ENCODE results near the gene CSRNP2.

CSRNP2 gene

GRCh38 chr12:51076236-51076930 lies 7.0 kb downstream of the CSRNP2 start:
- DNase-seq: no peak

GRCh38 chr12:51075390-51075789 lies 8.0 kb downstream of the CSRNP2 start:
- DNase-seq: no peak

GRCh38 chr12:51071663-51072062 lies 11.7 kb downstream of the CSRNP2 start:
- no peak for DNase-seq

GRCh38 chr12:51070004-51070403 lies 13.4 kb downstream of the CSRNP2 start:
- DNase-seq: no peak

DNA sequence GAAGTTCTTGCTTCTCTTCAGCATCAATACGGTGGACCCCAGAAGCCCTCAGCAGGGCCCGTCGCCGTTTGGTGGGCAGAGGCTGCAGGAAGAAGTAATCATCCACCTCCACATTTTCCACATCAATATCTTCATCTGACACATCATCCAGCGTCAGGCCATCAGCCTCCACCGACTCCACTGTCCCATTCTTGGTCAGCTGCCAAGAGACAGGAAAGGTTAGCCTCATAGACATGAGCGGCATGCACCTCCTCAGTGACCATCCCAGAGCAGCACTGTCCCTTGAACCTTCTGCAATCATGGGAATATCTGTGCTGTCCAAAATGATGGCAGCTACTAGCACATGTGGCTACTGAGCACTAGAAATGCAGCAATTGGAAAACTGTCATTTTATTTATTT lies 15.6 kb downstream of the CSRNP2 start:
- DNase-seq: no peak

DNA sequence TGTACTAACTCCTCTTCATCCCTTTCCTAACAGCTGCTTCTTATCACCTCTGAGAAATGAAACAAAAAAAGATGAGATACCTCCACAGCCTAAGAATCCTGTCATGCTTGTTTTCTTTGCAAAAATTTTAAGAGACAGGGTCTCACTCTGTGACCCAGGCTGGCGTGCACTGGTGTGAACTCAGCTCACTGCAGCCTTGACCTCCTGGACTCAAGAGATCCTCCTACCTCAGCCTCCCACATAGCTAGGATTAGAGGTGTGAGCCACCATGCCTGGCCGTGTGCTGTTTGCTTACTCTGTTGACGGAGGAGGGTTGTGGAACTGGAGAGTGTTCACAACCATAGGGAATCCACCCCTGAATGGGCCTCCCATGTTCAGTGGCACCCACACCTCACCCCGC lies 16.2 kb downstream of the CSRNP2 start:
- DNase-seq: no peak

DNA sequence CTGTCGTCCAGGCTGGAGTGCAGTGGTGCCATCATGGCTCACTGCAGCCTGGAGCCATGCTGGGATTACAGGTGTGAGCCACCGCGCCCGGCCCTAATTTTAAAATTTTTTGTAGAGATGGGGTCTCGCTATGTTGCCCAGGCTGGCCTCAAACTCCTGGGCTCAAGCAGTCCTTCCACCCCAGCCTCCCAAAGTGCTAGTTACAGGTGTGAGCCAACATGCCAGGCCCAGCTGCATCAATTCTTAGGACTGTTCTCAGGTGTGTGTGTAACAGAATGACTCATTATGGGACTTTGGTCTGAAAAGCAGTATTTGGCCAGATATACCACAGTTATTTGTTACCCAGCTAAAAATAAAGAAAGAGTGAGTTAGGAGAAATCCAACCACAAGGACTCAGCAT lies 17.9 kb downstream of the CSRNP2 start:
- no peak for DNase-seq

- no peak for DNase-seq
These were observed 20.6 kb downstream of the CSRNP2 start for GRCh38 chr12:51062631-51063397.

DNA sequence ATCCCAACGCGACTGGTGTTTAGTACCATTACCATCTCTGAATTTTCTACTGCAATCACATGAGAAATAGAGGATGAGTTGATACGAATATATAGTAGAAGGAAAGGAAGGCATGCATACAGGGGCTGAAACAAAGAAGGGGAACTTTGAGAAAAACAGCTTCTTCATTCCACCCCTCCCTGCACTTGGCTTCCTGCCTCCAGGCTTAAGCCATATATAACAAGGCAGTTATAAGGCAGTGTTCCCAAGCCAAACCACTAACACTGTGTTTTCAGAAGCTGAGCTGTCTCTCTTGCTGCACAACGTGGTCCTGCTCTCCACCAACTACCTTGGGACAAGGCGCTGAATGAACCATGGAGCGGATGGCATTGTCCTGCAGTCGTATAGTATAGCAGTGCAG lies 24.3 kb downstream of the CSRNP2 start:
- DNase-seq: no peak

GRCh38 chr12:51056242-51056641 lies 27.2 kb downstream of the CSRNP2 start:
- no peak for DNase-seq

DNA sequence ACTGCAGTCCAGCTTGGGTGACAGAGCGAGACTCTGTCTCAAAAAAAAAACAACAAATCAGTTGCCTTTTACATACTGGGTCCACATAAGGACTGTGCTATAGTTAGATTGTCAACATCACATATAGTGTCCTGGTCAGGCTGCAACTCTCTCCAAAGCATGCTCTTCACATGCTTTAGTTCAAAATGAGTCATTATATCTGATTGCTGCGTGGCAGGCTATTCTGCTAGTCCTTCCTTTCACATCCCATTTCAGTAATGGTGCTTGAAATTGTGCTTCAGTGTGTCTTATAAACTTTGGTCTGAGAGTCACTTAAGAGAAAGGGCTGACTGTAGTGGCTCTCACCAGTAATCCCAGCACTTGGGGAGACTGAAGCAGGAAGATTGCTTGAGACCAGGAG lies 28.3 kb downstream of the CSRNP2 start:
- no peak for DNase-seq

- no peak for DNase-seq
These were observed 31.6 kb downstream of the CSRNP2 start for GRCh38 chr12:51051787-51052186.

GRCh38 chr12:51049525-51049924 lies 33.9 kb downstream of the CSRNP2 start:
- DNase-seq: no peak

DNA sequence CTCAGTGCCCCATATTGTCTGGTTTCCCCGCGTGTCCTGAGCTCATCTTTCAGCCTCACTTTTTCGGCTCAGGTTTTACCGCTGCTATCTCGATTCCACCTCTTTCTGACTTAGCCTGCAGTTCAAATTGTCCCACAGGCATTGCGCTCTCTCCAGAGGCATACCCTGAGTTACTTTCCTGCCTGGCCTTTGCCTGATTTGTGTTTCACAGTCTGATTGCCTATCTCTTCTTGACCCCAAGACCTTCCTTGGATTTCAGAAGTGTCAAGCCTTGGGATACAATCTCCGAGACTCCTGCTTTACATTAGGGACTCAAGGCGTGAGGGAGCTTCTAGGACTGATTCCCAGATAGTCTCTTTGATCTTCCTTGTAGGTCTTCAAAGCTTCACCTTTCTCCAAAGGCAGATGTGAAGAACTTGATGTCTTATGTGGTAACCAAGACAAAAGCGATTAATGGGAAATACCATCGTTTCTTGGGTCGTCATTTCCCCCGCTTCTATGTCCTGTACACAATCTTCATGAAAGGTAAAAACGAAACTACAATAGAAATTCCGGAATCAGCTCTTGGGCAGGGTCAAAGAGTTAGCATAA lies 34.6 kb downstream of the CSRNP2 start:
- no peak for DNase-seq

DNA sequence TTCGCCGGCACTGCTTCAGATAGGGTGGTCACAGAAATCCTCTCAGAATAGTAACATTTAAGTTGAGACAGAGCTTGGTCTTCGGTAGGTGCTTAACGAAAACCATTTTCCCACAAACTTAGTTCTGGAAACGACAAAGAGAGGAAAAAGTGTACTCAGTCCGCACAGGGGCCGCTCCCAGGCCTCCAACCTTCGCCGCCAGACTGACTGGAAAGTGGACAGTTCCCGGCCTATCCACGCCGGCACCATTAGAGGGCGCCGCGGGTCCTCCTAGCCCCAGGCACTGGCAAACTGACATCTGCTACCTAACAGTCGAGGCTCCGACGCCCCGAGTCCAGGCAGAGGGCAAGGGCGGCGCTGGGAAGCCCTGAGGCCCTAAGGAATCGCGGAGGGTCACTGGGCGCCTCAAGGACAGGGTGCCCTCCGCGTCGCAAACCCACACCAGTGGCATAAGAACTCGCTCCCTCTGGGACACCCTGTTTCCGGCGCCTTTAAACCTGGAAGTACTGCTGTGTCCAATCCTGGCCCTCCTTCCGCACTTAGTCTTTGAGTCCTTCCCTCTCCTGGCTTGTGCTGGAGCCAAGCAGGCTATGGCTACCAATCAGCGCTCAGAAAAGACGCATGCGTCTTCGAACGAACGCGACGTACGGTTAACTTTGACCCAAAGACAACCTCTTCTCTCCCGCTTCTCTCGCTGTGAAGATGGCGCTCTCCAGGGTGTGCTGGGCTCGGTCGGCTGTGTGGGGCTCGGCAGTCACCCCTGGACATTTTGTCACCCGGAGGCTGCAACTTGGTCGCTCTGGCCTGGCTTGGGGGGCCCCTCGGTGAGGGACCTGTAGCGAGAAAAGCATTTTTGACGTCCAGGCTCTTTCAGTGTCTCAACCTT lies 35.5 kb downstream of the CSRNP2 start, which contains the start of gene LETMD1:
TSS of gene LETMD1 (plus strand) at position 673 of the 886 bp plus-strand sequence. CDS start at position 703, 30 bp downstream.
- peak; percentile 95 to 97 for DNase-seq

- no peak for DNase-seq
These were observed 47.1 kb downstream of the CSRNP2 start for GRCh38 chr12:51036279-51036678.

DNA sequence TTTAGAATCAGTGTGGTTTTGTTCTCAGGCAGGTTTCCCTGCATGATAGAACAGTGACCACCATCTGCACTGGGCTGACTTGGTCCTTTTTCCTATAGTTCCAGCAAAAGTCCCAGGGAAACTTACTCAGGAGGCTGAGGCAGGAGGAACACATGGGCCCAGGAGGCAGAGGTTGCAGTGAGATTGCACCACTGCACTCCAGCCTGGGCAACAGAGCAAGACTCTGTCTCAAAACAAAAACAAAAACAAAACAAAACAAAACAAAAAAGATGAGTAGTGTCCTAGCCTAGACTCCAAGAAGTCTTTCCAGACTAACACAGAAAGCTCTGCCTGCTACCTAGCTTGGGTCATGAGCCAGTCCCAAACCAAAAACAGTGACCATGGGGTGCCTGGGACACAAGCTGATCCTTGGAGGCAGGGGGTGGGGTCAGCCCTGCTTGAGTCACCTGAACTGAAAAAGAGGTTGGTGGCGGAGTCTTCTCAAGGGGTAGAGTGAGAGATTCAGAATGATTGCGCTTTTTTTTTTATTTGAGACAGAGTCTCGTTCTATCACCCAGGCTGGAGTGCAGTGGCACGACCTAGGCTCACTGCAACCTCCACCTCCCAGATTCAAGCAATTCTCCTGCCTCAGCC lies 49.8 kb downstream of the CSRNP2 start:
- DNase-seq: no peak

DNA sequence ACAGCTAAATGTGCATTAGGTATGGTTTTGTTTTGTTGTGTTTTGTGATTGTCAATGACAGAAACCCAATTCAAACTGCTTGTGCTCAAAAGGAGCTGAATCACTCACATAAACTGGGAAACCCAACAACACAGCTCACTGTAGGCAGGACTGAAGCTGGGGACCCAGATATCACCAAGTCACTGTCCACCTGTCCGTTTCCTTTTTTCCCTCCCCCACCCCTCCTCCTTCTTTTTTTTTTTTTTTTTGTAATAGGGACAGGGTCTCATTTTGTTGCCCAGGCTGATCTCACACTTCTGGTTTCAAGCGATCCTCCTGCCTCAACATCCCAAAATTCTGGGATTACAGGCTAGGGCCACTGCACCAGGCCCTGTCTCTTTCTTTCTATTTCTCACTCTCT lies 50.3 kb downstream of the CSRNP2 start:
- no peak for DNase-seq

DNA sequence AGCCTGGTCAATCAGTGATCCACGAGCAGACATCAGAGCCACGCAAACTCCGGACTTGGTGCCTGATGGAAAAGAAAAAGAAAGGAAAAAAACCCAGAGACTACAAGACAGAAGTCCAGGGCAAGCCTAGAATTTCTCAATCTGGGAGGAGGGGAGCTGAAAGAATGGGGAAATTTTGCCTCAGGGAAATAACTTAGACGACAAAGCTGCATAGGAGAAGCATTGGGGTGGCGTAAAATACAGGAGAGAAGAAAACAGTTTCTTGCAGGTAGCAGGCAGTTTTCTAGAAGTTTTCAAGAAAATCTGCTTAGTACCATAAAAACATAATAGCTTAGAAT lies 54.6 kb downstream of the CSRNP2 start:
- DNase-seq: no peak

- DNase-seq: peak; percentile 27 to 74
These were observed 55.1 kb downstream of the CSRNP2 start for GRCh38 chr12:51028126-51028812.

- DNase-seq: no peak
These were observed 56.0 kb downstream of the CSRNP2 start for GRCh38 chr12:51027342-51027835.
